H1 (cell line): ENCODE data around the gene ADGRD2. TPM values are rescaled to one million over a fixed set of nuclear protein-coding genes. Genes with fewer than 3 reads are reported as not detected.

Experiments used
- CTCF ChIA-PET: fragments of 300-600 bp; sonication (Branson Sonifier 250); formaldehyde crosslinking; loops from one replicate; lab custom pipeline; 2021; ENCODE audit not compliant: partially characterized antibody; lab: Charles Lee
- POLR2A ChIA-PET: fragments of 300-600 bp; sonication (Branson Sonifier 250); formaldehyde crosslinking; loops from one replicate; lab custom pipeline; 2021; ENCODE audit warnings: inconsistent platforms; ENCODE audit not compliant: partially characterized antibody; lab: Charles Lee
- DNase-seq, 2 experiments: peaks; one replicate each; pipeline versions ENCODE4 v3.0.0 to v3.0.0-alpha.2; 2010 to 2022; ENCODE audit warnings: low spot score in 2 of 2, low read depth in 1 of 2, mixed read lengths in 1 of 2
- FAIRE-seq: peaks from 2 replicates; lab custom pipeline; 2011; peaks lifted over from hg19 to GRCh38; lab: Jason Lieb, UNC
- H2AFZ ChIP-seq: 2 replicates; pipeline ENCODE4 v1.8.1; 2012; ENCODE audit warnings: low read length, inconsistent platforms
- H2AK5ac ChIP-seq: 2 replicates; pipeline ENCODE4 v1.6.1; 2013; ENCODE audit warnings: low read depth, low read length
- H2BK120ac ChIP-seq: replicated peaks from 2 replicates; pipeline ENCODE3; 2013; ENCODE audit warnings: low read depth, low read length, inconsistent platforms
- H2BK12ac ChIP-seq: 2 replicates; pipeline ENCODE4 v1.6.1; 2013; ENCODE audit warnings: low read depth, low read length
- H2BK15ac ChIP-seq: 2 replicates; pipeline ENCODE4 v1.6.1; 2013; ENCODE audit warnings: low read length
- H2BK20ac ChIP-seq: 2 replicates; pipeline ENCODE4 v1.6.1; 2013; ENCODE audit warnings: low read length
- H2BK5ac ChIP-seq: 2 replicates; pipeline ENCODE4 v1.6.1; 2013; ENCODE audit warnings: low read depth, low read length
- H3K14ac ChIP-seq: 2 replicates; pipeline ENCODE4 v1.6.1; 2013; ENCODE audit warnings: inconsistent platforms; ENCODE audit not compliant: insufficient read length
- H3K18ac ChIP-seq: 2 replicates; pipeline ENCODE4 v1.6.1; 2013; ENCODE audit warnings: low read length; ENCODE audit errors: extremely low read depth
- H3K23ac ChIP-seq: 2 replicates; pipeline ENCODE4 v1.6.1; 2013; ENCODE audit warnings: inconsistent platforms; ENCODE audit not compliant: insufficient read length
- H3K23me2 ChIP-seq: 2 replicates; pipeline ENCODE4 v1.6.1; 2013; ENCODE audit warnings: low read depth, low read length
- H3K27ac ChIP-seq: 2 replicates; pipeline ENCODE4 v1.6.1; 2011; ENCODE audit warnings: low read depth, low read length, inconsistent platforms
- H3K27me3 ChIP-seq, 4 experiments: replicated peaks in 1 of 4; 1 replicate in 1 of 4; 2 replicates in 3 of 4; pipeline versions ENCODE4 v1.6.1 to v1.8.1; 2011 to 2013; ENCODE audit warnings: low read length in 3 of 4, mild to moderate bottlenecking in 3 of 4, inconsistent platforms in 2 of 4, mixed read lengths in 2 of 4, moderate library complexity in 1 of 4; ENCODE audit not compliant: control insufficient read depth in 3 of 4, insufficient read depth in 3 of 4; ENCODE audit errors: extremely low read depth in 1 of 4
- H3K36me3 ChIP-seq, 4 experiments: 2 replicates each; pipeline versions ENCODE4 v1.6.1 to v1.8.1; 2011 to 2013; ENCODE audit warnings: mild to moderate bottlenecking in 4 of 4, low read length in 3 of 4, moderate library complexity in 2 of 4, control low read depth in 1 of 4, inconsistent platforms in 1 of 4; ENCODE audit not compliant: insufficient read depth in 4 of 4, control insufficient read depth in 2 of 4
- H3K4ac ChIP-seq: replicated peaks from 2 replicates; pipeline ENCODE3; 2013; ENCODE audit warnings: low read length, low read depth, mixed read lengths, inconsistent platforms; ENCODE audit not compliant: insufficient read length
- H3K4me1 ChIP-seq, 4 experiments: replicated peaks in 1 of 4; 1 replicate in 1 of 4; 2 replicates in 3 of 4; pipeline versions ENCODE4 v1.6.1 to v1.8.1; 2011 to 2013; ENCODE audit warnings: low read length in 3 of 4, inconsistent platforms in 2 of 4, mixed read lengths in 1 of 4; ENCODE audit not compliant: insufficient read depth in 4 of 4, control insufficient read depth in 3 of 4
- H3K4me2 ChIP-seq, 2 experiments: 2 replicates each; pipeline versions ENCODE4 v1.6.1 to v1.8.1; 2011 to 2013; ENCODE audit warnings: low read depth in 2 of 2, low read length in 2 of 2, control low read depth in 1 of 2, inconsistent platforms in 1 of 2, mild to moderate bottlenecking in 1 of 2; ENCODE audit not compliant: insufficient read depth in 1 of 2
- H3K4me3 ChIP-seq, 4 experiments: fragments of 200-600, 300-600 bp in 1 of 4; sonication (generic), shearing (Covaris generic), sonication (Bioruptor Twin) in 1 of 4; 2 replicates each; pipeline versions ENCODE4 v1.5.1 to v1.8.1; 2011 to 2016; ENCODE audit warnings: low read length in 4 of 4, low read depth in 3 of 4, control low read depth in 2 of 4, inconsistent platforms in 2 of 4, mild to moderate bottlenecking in 2 of 4, mixed read lengths in 1 of 4, moderate library complexity in 1 of 4; ENCODE audit not compliant: insufficient read depth in 2 of 4; ENCODE audit errors: extremely low read depth in 1 of 4
- H3K56ac ChIP-seq: replicated peaks from 2 replicates; pipeline ENCODE3; 2013; ENCODE audit warnings: low read depth, mild to moderate bottlenecking, mixed read lengths, low read length, inconsistent platforms; ENCODE audit not compliant: insufficient read length
- H3K79me1 ChIP-seq: 2 replicates; pipeline ENCODE4 v1.6.1; 2013; ENCODE audit warnings: low read depth, low read length, control low read depth
- H3K79me2 ChIP-seq, 2 experiments: 2 replicates each; pipeline versions ENCODE4 v1.6.1 to v1.8.1; 2012 to 2013; ENCODE audit warnings: low read length in 2 of 2, mild to moderate bottlenecking in 2 of 2, inconsistent platforms in 1 of 2; ENCODE audit not compliant: insufficient read depth in 2 of 2, control insufficient read depth in 1 of 2
- H3K9ac ChIP-seq, 4 experiments: replicated peaks in 1 of 4; 1 replicate in 1 of 4; 2 replicates in 3 of 4; pipeline versions ENCODE4 v1.6.1 to v1.8.1; 2011 to 2013; ENCODE audit warnings: low read depth in 3 of 4, low read length in 3 of 4, control low read depth in 2 of 4, mild to moderate bottlenecking in 2 of 4, moderate library complexity in 2 of 4, inconsistent platforms in 1 of 4; ENCODE audit errors: extremely low read depth in 1 of 4
- H3K9me3 ChIP-seq, 2 experiments: 2 replicates each; pipeline versions ENCODE4 v1.6.1 to v1.8.1; 2012 to 2013; ENCODE audit warnings: mild to moderate bottlenecking in 2 of 2, moderate library complexity in 2 of 2, control low read depth in 1 of 2, inconsistent platforms in 1 of 2, low read depth in 1 of 2, low read length in 1 of 2, mixed read lengths in 1 of 2; ENCODE audit not compliant: insufficient read depth in 2 of 2
- H4K20me1 ChIP-seq, 2 experiments: replicated peaks in 1 of 2; 2 replicates each; pipeline versions ENCODE3 to v1.8.1; 2011 to 2013; ENCODE audit warnings: inconsistent platforms in 2 of 2, low read length in 2 of 2, mild to moderate bottlenecking in 1 of 2; ENCODE audit not compliant: insufficient read depth in 2 of 2, control insufficient read depth in 1 of 2
- H4K5ac ChIP-seq: 2 replicates; pipeline ENCODE4 v1.6.1; 2013; ENCODE audit warnings: low read length, low read depth, mixed read lengths, inconsistent platforms; ENCODE audit not compliant: insufficient read length
- H4K8ac ChIP-seq: 2 replicates; pipeline ENCODE4 v1.8.0; 2013; ENCODE audit warnings: mild to moderate bottlenecking, moderate library complexity, low read length, inconsistent platforms; ENCODE audit not compliant: insufficient read depth; ENCODE audit errors: extremely low read depth
- H4K91ac ChIP-seq: replicated peaks from 2 replicates; pipeline ENCODE3; 2013; ENCODE audit warnings: low read length, mixed read lengths, inconsistent platforms; ENCODE audit not compliant: insufficient read length
- GABPA ChIP-seq: IDR thresholded peaks from 2 replicates; pipeline ENCODE4 v1.6.1; 2011; ENCODE audit warnings: mild to moderate bottlenecking, low read length, moderate library complexity, borderline replicate concordance; ENCODE audit not compliant: insufficient read depth
- POLR2AphosphoS5 ChIP-seq: IDR thresholded peaks from 2 replicates; pipeline ENCODE4 v1.6.1; 2011; ENCODE audit warnings: low read depth, low read length
- SAP30 ChIP-seq: fragments of 300-600 bp; sonication (generic); IDR thresholded peaks from 2 replicates; pipeline ENCODE4 v1.7.1; 2012; ENCODE audit warnings: low read length, moderate library complexity, mild to moderate bottlenecking, inconsistent platforms; ENCODE audit not compliant: insufficient read depth, insufficient replicate concordance
- WGBS, 2 experiments: shearing (Covaris generic) in 1 of 2; methylation state at CpG; one replicate each; pipeline versions ENCODE4 v1.1.6 to v1.1.7; 2013 to 2015; ENCODE audit warnings: low lambda C conversion rate in 2 of 2, mixed read lengths in 2 of 2, inconsistent platforms in 1 of 2, low coverage in 1 of 2, missing lambda C conversion rate in 1 of 2; ENCODE audit not compliant: insufficient replicate concordance in 2 of 2, insufficient coverage in 1 of 2, insufficient read length in 1 of 2; ENCODE audit errors: extremely low coverage in 1 of 2, missing lambda C conversion rate in 1 of 2; 5-methylcytosine and 5-hydroxymethylcytosine counted together
- polyA plus RNA-seq, 7 experiments: library from polyadenylated mRNA; depleted of rRNA in 3 of 7; stranded (reverse) in 5 of 7; unstranded in 2 of 7; fragments of >200 nt in 5 of 7; fragments of 200-250 nt in 2 of 7; gene quantifications; 1 replicate in 5 of 7; 2 replicates in 1 of 7; 4 replicates in 1 of 7; pipeline versions ENCODE4 v1.2.1 to v1.2.3, GENCODE V29; 2011 to 2013; ENCODE audit warnings: missing spikeins in 2 of 7, mixed read lengths in 2 of 7
- total RNA-seq: library from RNA; stranded (reverse); fragmentation: NEBNext Ultra II Directional; extraction: Animal tissue kit (Norgen Biotek cat#: 25700); gene quantifications from 2 replicates; pipeline ENCODE4 v1.2.1, GENCODE V29; 2021

Gene ADGRD2
- total and polyA plus RNA-seq, 2 of the 8 experiments (the other 6 are each of a cell fraction or from before 2014, with no cell fraction given) = 0.41 to 1.4 TPM

DNA sequence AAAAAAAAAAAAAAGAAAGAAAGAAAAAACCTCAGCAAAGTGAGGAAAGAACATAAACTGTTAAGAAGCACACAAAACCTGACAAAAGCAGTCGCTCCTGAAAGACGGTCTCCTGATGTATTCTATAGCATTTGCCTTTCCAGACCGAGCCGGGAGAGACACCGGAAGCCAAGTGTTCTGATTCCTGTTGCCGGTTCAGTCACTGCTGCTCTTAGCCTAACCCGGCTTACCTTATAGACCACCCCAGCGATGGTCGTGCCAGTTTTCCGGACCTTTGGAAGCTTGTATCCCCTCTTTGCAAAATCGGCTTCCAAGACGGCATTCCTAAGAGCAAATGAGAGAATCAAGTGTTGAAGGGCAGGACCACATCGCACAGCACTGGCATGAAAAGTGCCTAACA is 35.6 kb upstream of the ADGRD2 start:
- Histone ChIP-seq H3K4ac (no peak overlapping the region), H3K18ac (no peak overlapping the region), H3K23ac (no peak overlapping the region), H4K20me1 (no peaks in the 10 kb centered on the region), H3K9me3 (no peaks in the 10 kb centered on the region), H2AFZ (no peak overlapping the region), H2BK120ac (no peak overlapping the region), H3K27me3 (no peaks in the 10 kb centered on the region), H2BK15ac (no peak overlapping the region), H2BK5ac (peak overlapping the region; percentile 1; the same call in 1 of the 2 replicates), H3K79me2 (peaks cover 0 to 15% of the 10 kb centered on the region in 2 experiments; a peak in 3 of 4 replicates), H3K4me2 (peak overlapping the region; percentile 79 to 89), H2BK12ac (no peak overlapping the region), H3K4me1 (peaks cover 0 to 2% (median 2%) of the 10 kb centered on the region in 4 experiments; a peak in 5 of 7 replicates), H3K27ac (peak overlapping the region; percentile 85), H4K91ac (no peak overlapping the region), H3K14ac (no peak overlapping the region), H4K8ac (peak overlapping the region; percentile 99; the same call in 1 of the 2 replicates), H3K23me2 (peaks cover 2% of the 10 kb centered on the region; the same call in 1 of the 2 replicates), H3K9ac (peak overlapping the region; percentile 76 to 91 (median 84)), H3K79me1 (no peaks in the 10 kb centered on the region; the same call in 1 of the 2 replicates), H3K4me3 (peak overlapping the region; percentile 70 to 97 (median 90)), H2BK20ac (no peak overlapping the region), H2AK5ac (no peak overlapping the region), H3K36me3 (peaks cover 12 to 40% (median 23%) of the 10 kb centered on the region in 4 experiments; a peak in 7 of 8 replicates), H4K5ac (no peak overlapping the region), H3K56ac (no peak overlapping the region)
- ChIA-PET CTCF (interaction anchor here (0.6 to 19.9 kb wide), 9 partner anchors 8 to 107 kb away, joined by 3 to 330 read pairs (median 3); no protein-coding TSS in a partner anchor), POLR2A (interaction anchor here (0.6 to 0.8 kb wide), 2 partner anchors 22 to 196 kb away, joined by 3 read pairs; no protein-coding TSS in a partner anchor)
- FAIRE-seq (no peak), DNase-seq (no peak)
- TF ChIP-seq POLR2AphosphoS5 = 0 out of 2 replicates have a peak, but pooled peaks have one; percentile 5
- no peak for TF ChIP-seq GABPA
- TF ChIP-seq SAP30 = no peak
- 39% methylated on average over 13 of the region's 13 CpGs; no CpG with 5 or more reads in 1 of the 2 experiments for WGBS, 2 experiments
